HEK293 (cell line): ENCODE results near the gene LRRC70.

ENCODE experiments used
- CTCF ChIA-PET: fragments of 350-600 bp; formaldehyde crosslinking; extraction: SDS; loops from one replicate; lab custom pipeline; 2021; ENCODE audit warnings: antibody characterized with exemption; lab: Yijun Ruan, JAX
- POLR2A ChIA-PET: fragments of 300-600 bp; formaldehyde crosslinking; extraction: SDS; loops from one replicate; lab custom pipeline; 2020; ENCODE audit warnings: antibody characterized with exemption, inconsistent platforms; lab: Yijun Ruan, JAX
- H3K27ac ChIP-seq: fragments of 200-500 bp; sonication (Bioruptor generic); 2 replicates; pipeline ENCODE4 v1.5.1; 2014; ENCODE audit warnings: low read depth, low read length, control low read depth, inconsistent platforms; ENCODE audit errors: extremely low read depth
- H3K36me3 ChIP-seq, 2 experiments: fragments of 200-500 bp in 1 of 2; sonication (Bioruptor generic) in 1 of 2; 1 replicate in 1 of 2; 2 replicates in 1 of 2; pipeline ENCODE4 v1.5.1; 2014 to 2017; ENCODE audit warnings: inconsistent platforms in 2 of 2, low read length in 2 of 2; ENCODE audit not compliant: control insufficient read depth in 2 of 2, insufficient read depth in 1 of 2
- H3K4me1 ChIP-seq: fragments of 200-500 bp; sonication (Bioruptor generic); 2 replicates; pipeline ENCODE4 v1.5.1; 2014; ENCODE audit warnings: mild to moderate bottlenecking, low read length, inconsistent platforms; ENCODE audit not compliant: control insufficient read depth, insufficient read depth
- H3K4me3 ChIP-seq: 2 replicates; pipeline ENCODE4 v1.5.1; 2011; ENCODE audit warnings: low read depth, mild to moderate bottlenecking, control low read depth, low read length, moderate library complexity
- H3K9me3 ChIP-seq: fragments of 200-500 bp; sonication (Bioruptor generic); 2 replicates; pipeline ENCODE4 v1.5.1; 2014; ENCODE audit warnings: low read depth, low read length, inconsistent platforms; ENCODE audit not compliant: control insufficient read depth, insufficient read depth
- ATF2 ChIP-seq: fragments of 450-650 bp; formaldehyde crosslinking; IDR thresholded peaks from 2 replicates; pipeline ENCODE4 v1.5.1; 2016; ENCODE audit warnings: missing biosample characterization, missing genetic modification characterization, low read depth
- ELK4 ChIP-seq: IDR thresholded peaks from 2 replicates; pipeline ENCODE4 v1.6.1; 2011; ENCODE audit warnings: mild to moderate bottlenecking, low read depth, low read length, borderline replicate concordance
- GLIS2 ChIP-seq: fragments of 450-650 bp; formaldehyde crosslinking; IDR thresholded peaks from 2 replicates; pipeline ENCODE4 v1.5.1; 2016; ENCODE audit warnings: missing biosample characterization, missing genetic modification characterization
- KLF1 ChIP-seq: fragments of 450-650 bp; formaldehyde crosslinking; IDR thresholded peaks from 2 replicates; pipeline ENCODE4 v1.5.1; 2016; ENCODE audit warnings: missing biosample characterization, missing genetic modification characterization
- KLF16 ChIP-seq: fragments of 450-650 bp; formaldehyde crosslinking; IDR thresholded peaks from 2 replicates; pipeline ENCODE4 v1.5.1; 2017; ENCODE audit warnings: missing biosample characterization, missing genetic modification characterization
- KLF8 ChIP-seq: fragments of 450-650 bp; formaldehyde crosslinking; IDR thresholded peaks from 2 replicates; pipeline ENCODE4 v1.5.1; 2016; ENCODE audit warnings: missing biosample characterization, missing genetic modification characterization
- MEIS1 ChIP-seq: sonication (generic); formaldehyde crosslinking; IDR thresholded peaks from 2 replicates; pipeline ENCODE4 v1.8.1; 2022; ENCODE audit warnings: missing genetic modification reagents, mild to moderate bottlenecking, borderline replicate concordance
- MYNN ChIP-seq: fragments of 450-650 bp; formaldehyde crosslinking; IDR thresholded peaks from 2 replicates; pipeline ENCODE4 v1.5.1; 2016; ENCODE audit warnings: missing biosample characterization, missing genetic modification characterization, borderline replicate concordance
- MZF1 ChIP-seq: fragments of 450-650 bp; formaldehyde crosslinking; IDR thresholded peaks from 2 replicates; pipeline ENCODE4 v1.5.1; 2017; ENCODE audit warnings: missing biosample characterization, missing genetic modification characterization, borderline replicate concordance
- WT1 ChIP-seq: fragments of 450-650 bp; formaldehyde crosslinking; IDR thresholded peaks from 2 replicates; pipeline ENCODE4 v1.5.1; 2016; ENCODE audit warnings: missing biosample characterization, missing genetic modification characterization
- ZBTB44 ChIP-seq: fragments of 450-650 bp; IDR thresholded peaks from 2 replicates; pipeline ENCODE4 v1.5.1; 2018; ENCODE audit warnings: missing biosample characterization, mild to moderate bottlenecking, missing genetic modification characterization
- ZBTB48 ChIP-seq: fragments of 450-650 bp; formaldehyde crosslinking; IDR thresholded peaks from 2 replicates; pipeline ENCODE4 v1.5.1; 2016; ENCODE audit warnings: missing biosample characterization, missing genetic modification characterization
- ZFP3 ChIP-seq: fragments of 450-650 bp; formaldehyde crosslinking; IDR thresholded peaks from 2 replicates; pipeline ENCODE4 v1.5.1; 2016; ENCODE audit warnings: low read depth, missing biosample characterization, missing genetic modification characterization
- ZNF112 ChIP-seq: fragments of 450-650 bp; formaldehyde crosslinking; IDR thresholded peaks from 2 replicates; pipeline ENCODE4 v1.5.0; 2017; ENCODE audit warnings: missing biosample characterization, missing genetic modification characterization
- ZNF19 ChIP-seq: fragments of 450-650 bp; formaldehyde crosslinking; IDR thresholded peaks from 2 replicates; pipeline ENCODE4; 2016; ENCODE audit warnings: missing biosample characterization, missing genetic modification characterization, low read depth
- ZNF211 ChIP-seq: fragments of 450-650 bp; formaldehyde crosslinking; IDR thresholded peaks from 2 replicates; pipeline ENCODE4 v1.5.1; 2016; ENCODE audit warnings: low read depth, missing biosample characterization, missing genetic modification characterization
- ZNF26 ChIP-seq: fragments of 450-650 bp; formaldehyde crosslinking; IDR thresholded peaks from 2 replicates; pipeline ENCODE4 v1.5.1; 2016; ENCODE audit warnings: missing biosample characterization, missing genetic modification characterization
- ZNF311 ChIP-seq: fragments of 450-650 bp; formaldehyde crosslinking; IDR thresholded peaks from 2 replicates; pipeline ENCODE4 v1.5.1; 2017; ENCODE audit warnings: missing biosample characterization, missing genetic modification characterization, borderline replicate concordance
- ZNF350 ChIP-seq: fragments of 450-650 bp; formaldehyde crosslinking; IDR thresholded peaks from 2 replicates; pipeline ENCODE4 v1.5.0; 2017; ENCODE audit warnings: missing biosample characterization, mild to moderate bottlenecking, missing genetic modification characterization
- ZNF37A ChIP-seq: fragments of 450-650 bp; IDR thresholded peaks from 2 replicates; pipeline ENCODE4 v1.5.1; 2018; ENCODE audit warnings: missing biosample characterization, missing genetic modification characterization
- ZNF391 ChIP-seq: fragments of 450-650 bp; formaldehyde crosslinking; IDR thresholded peaks from 2 replicates; pipeline ENCODE4 v1.5.1; 2016; ENCODE audit warnings: low read depth, missing biosample characterization, missing genetic modification characterization, borderline replicate concordance
- ZNF555 ChIP-seq: fragments of 450-650 bp; formaldehyde crosslinking; conservative IDR thresholded peaks from 2 replicates; pipeline ENCODE4 v1.5.1; 2017; ENCODE audit warnings: missing biosample characterization, mild to moderate bottlenecking, missing genetic modification characterization, inconsistent platforms
- ZNF560 ChIP-seq: fragments of 450-650 bp; formaldehyde crosslinking; IDR thresholded peaks from 2 replicates; pipeline ENCODE4 v1.5.1; 2017; ENCODE audit warnings: missing biosample characterization, missing genetic modification characterization, borderline replicate concordance
- ZNF624 ChIP-seq: fragments of 450-650 bp; formaldehyde crosslinking; IDR thresholded peaks from 2 replicates; pipeline ENCODE4 v1.5.1; 2017; ENCODE audit warnings: missing biosample characterization, missing genetic modification characterization
- ZNF645 ChIP-seq: fragments of 450-650 bp; formaldehyde crosslinking; IDR thresholded peaks from 2 replicates; pipeline ENCODE4; 2016; ENCODE audit warnings: missing biosample characterization, missing genetic modification characterization
- ZNF654 ChIP-seq: fragments of 450-650 bp; formaldehyde crosslinking; IDR thresholded peaks from 2 replicates; pipeline ENCODE4 v1.5.1; 2016; ENCODE audit warnings: low read depth, missing biosample characterization, missing genetic modification characterization
- ZNF664 ChIP-seq: fragments of 450-650 bp; formaldehyde crosslinking; IDR thresholded peaks from 2 replicates; pipeline ENCODE4 v1.5.1; 2016; ENCODE audit warnings: missing biosample characterization, missing genetic modification characterization
- ZNF837 ChIP-seq: fragments of 450-650 bp; formaldehyde crosslinking; IDR thresholded peaks from 2 replicates; pipeline ENCODE4 v1.5.1; 2016; ENCODE audit warnings: missing biosample characterization, missing genetic modification characterization
- ZSCAN16 ChIP-seq: fragments of 450-650 bp; formaldehyde crosslinking; IDR thresholded peaks from 2 replicates; pipeline ENCODE4 v1.5.1; 2016; ENCODE audit warnings: missing biosample characterization, missing genetic modification characterization
- ZSCAN23 ChIP-seq: fragments of 450-650 bp; formaldehyde crosslinking; IDR thresholded peaks from 2 replicates; pipeline ENCODE4 v1.5.1; 2016; ENCODE audit warnings: missing biosample characterization, missing genetic modification characterization

Gene LRRC70

GRCh38 chr5:62547945-62548630 is 30.5 kb upstream of the LRRC70 start:
- Histone ChIP-seq H3K27ac (no peak overlapping the region), H3K36me3 (peaks cover 0 to 9% of the 10 kb centered on the region in 2 experiments; a peak in 2 of 3 replicates), H3K9me3 (no peaks in the 10 kb centered on the region), H3K4me1 (no peaks in the 10 kb centered on the region), H3K4me3 (no peak overlapping the region)
- ChIA-PET POLR2A (no interaction called here), CTCF (interaction anchor here (1.4 kb wide), 1 partner anchor 8 kb away, joined by 4 read pairs; no protein-coding TSS in a partner anchor)
- no peak for TF ChIP-seq ZNF645 (tag by site-specific recombination)
- no peak for TF ChIP-seq ZSCAN23 (tag by site-specific recombination)
- TF ChIP-seq ZNF555 (tag by site-specific recombination): no peak
- no peak for TF ChIP-seq ZNF654 (tag by site-specific recombination)
- no peak for TF ChIP-seq ZNF112
- TF ChIP-seq ATF2 (tag by site-specific recombination): no peak
- no peak for TF ChIP-seq KLF8 (tag by site-specific recombination)
- no peak for TF ChIP-seq ZNF311 (tag by site-specific recombination)
- no peak for TF ChIP-seq MYNN
- TF ChIP-seq ZNF37A (tag by site-specific recombination): no peak
- no peak for TF ChIP-seq ZNF19
- no peak for TF ChIP-seq ZNF624
- no peak for TF ChIP-seq MEIS1 (CRISPR knock-in tag)
- no peak for TF ChIP-seq ZBTB48 (tag by site-specific recombination)
- no peak for TF ChIP-seq KLF16 (tag by site-specific recombination)
- TF ChIP-seq ELK4: no peak
- no peak for TF ChIP-seq ZSCAN16 (tag by site-specific recombination)
- no peak for TF ChIP-seq ZNF664 (tag by site-specific recombination)

GRCh38 chr5:62550103-62550502 is 28.5 kb upstream of the LRRC70 start:
- ChIA-PET CTCF (no interaction called here), POLR2A (no interaction called here)
- no peaks in the 10 kb centered on the region for H3K4me1 ChIP-seq
- H3K9me3 ChIP-seq: no peaks in the 10 kb centered on the region
- H3K4me3 ChIP-seq: no peak overlapping the region
- peaks cover 0 to 9% of the 10 kb centered on the region in 2 experiments; a peak in 2 of 3 replicates for H3K36me3 ChIP-seq
- H3K27ac ChIP-seq: no peak overlapping the region
- no peak for TF ChIP-seq ZFP3 (tag by site-specific recombination)
- TF ChIP-seq ZNF350: no peak
- TF ChIP-seq ZNF391 (tag by site-specific recombination): no peak
- no peak for TF ChIP-seq MZF1
- no peak for TF ChIP-seq KLF1 (tag by site-specific recombination)
- no peak for TF ChIP-seq ZNF837 (tag by site-specific recombination)
- no peak for TF ChIP-seq WT1 (tag by site-specific recombination)
- no peak for TF ChIP-seq ZBTB44 (tag by site-specific recombination)
- TF ChIP-seq GLIS2 (tag by site-specific recombination): no peak
- no peak for TF ChIP-seq ZNF211
- no peak for TF ChIP-seq ZNF560
- no peak for TF ChIP-seq ZNF26
